ENCODE data around the gene FBXO22.

The FBXO22 gene

GRCh38 chr15:75943713-75944215, 40.1 kb downstream of the FBXO22 start (continued):
- TF ChIP-seq ZNF513 (tag by site-specific recombination; IDR thresholded peaks at IDR 0.05) (no peak), ZBTB20 (tag by site-specific recombination; IDR thresholded peaks at IDR 0.05) (no peak), ZNF658 (tag by site-specific recombination; IDR thresholded peaks at IDR 0.05) (no peak), ZNF791 (tag by site-specific recombination; IDR thresholded peaks at IDR 0.05) (no peak)

- Histone ChIP-seq H3K4me1 (ENCODE audit: control insufficient read depth, insufficient read depth, low read length) (no peaks in the 10 kb centered on the region), H3K9me3 (ENCODE audit: control insufficient read depth, insufficient read depth, low read depth, low read length) (no peaks in the 10 kb centered on the region), H3K4me3 (ENCODE audit: low read depth, low read length) (no peak overlapping the region), H3K27ac (ENCODE audit: extremely low read depth, low read depth, low read length) (no peak overlapping the region), H3K36me3 (ENCODE audit: control insufficient read depth in 2 of 2, insufficient read depth in 1 of 2, low read length in 2 of 2) (no peaks in the 10 kb centered on the region)
- ChIA-PET CTCF (interaction anchor here (0.7 to 2.0 kb wide), 4 partner anchors 11 to 24 kb away, joined by 3 to 7 read pairs (median 4); no protein-coding TSS in a partner anchor), POLR2A (no interaction called here)
- TF ChIP-seq KLF10 (tag by site-specific recombination; IDR thresholded peaks at IDR 0.05) (no peak), EGR2 (tag by site-specific recombination; IDR thresholded peaks at IDR 0.05; ENCODE audit: low read depth) (0 out of 2 replicates have a peak, but pooled peaks have one; percentile 23)
These were observed 42.3 kb downstream of the FBXO22 start for GRCh38 chr15:75945953-75946352.

- Histone ChIP-seq H3K4me1 (ENCODE audit: control insufficient read depth, insufficient read depth, low read length) (no peaks in the 10 kb centered on the region), H3K4me3 (ENCODE audit: low read depth, low read length) (no peak overlapping the region), H3K27ac (ENCODE audit: extremely low read depth, low read depth, low read length) (no peak overlapping the region), H3K36me3 (ENCODE audit: control insufficient read depth in 2 of 2, insufficient read depth in 1 of 2, low read length in 2 of 2) (no peaks in the 10 kb centered on the region), H3K9me3 (ENCODE audit: control insufficient read depth, insufficient read depth, low read depth, low read length) (no peaks in the 10 kb centered on the region)
- ChIA-PET POLR2A (no interaction called here), CTCF (interaction anchor here (0.6 to 1.3 kb wide), 2 partner anchors 18 to 24 kb away, joined by 3 read pairs; no protein-coding TSS in a partner anchor)
- TF ChIP-seq SALL2 (tag by site-specific recombination; IDR thresholded peaks at IDR 0.05; ENCODE audit: borderline replicate concordance) (no peak), TCF7L2 (IDR thresholded peaks at IDR 0.05; ENCODE audit: borderline replicate concordance, low read depth, low read length) (no peak), ZNF518A (tag by site-specific recombination; conservative IDR thresholded peaks at IDR 0.05; ENCODE audit: low read depth) (no peak), ZNF843 (tag by site-specific recombination; IDR thresholded peaks at IDR 0.05) (no peak), ZNF692 (tag by site-specific recombination; IDR thresholded peaks at IDR 0.05) (no peak), ZNF639 (tag by site-specific recombination; IDR thresholded peaks at IDR 0.05) (no peak), ZNF174 (tag by site-specific recombination; IDR thresholded peaks at IDR 0.05) (no peak)
These were observed 43.4 kb downstream of the FBXO22 start for GRCh38 chr15:75947092-75947491.

Measured in HEK293 (cell line).